Calu3 (cell line): ENCODE results near the gene RGS5. TPM values are rescaled to one million over a fixed set of nuclear protein-coding genes. Genes with fewer than 3 reads are reported as not detected.

Experiments used
- BruUV-seq: library from RNA; stranded (reverse); fragments of 400-500 nt; replicated peaks from 2 replicates; lab custom pipeline; 2021; lab: Mats Ljungman, UMichigan
- CTCF ChIA-PET: fragments of 300-600 bp; sonication (Branson Sonifier 250); formaldehyde crosslinking; loops from one replicate; lab custom pipeline; 2022; ENCODE audit warnings: antibody characterized with exemption; lab: Charles Lee
- DNase-seq: peaks from one replicate; pipeline ENCODE4 v3.0.0; 2022
- H3K27ac Mint-ChIP-seq: one replicate; pipeline ENCODE4 v1.8.0; 2022; ENCODE audit warnings: mixed read lengths; ENCODE audit not compliant: unreplicated experiment
- H3K27me3 Mint-ChIP-seq: one replicate; pipeline ENCODE4 v1.8.0; 2022; ENCODE audit warnings: mixed read lengths; ENCODE audit not compliant: unreplicated experiment
- H3K36me3 Mint-ChIP-seq: one replicate; pipeline ENCODE4 v1.8.0; 2022; ENCODE audit warnings: mild to moderate bottlenecking, moderate library complexity, mixed read lengths; ENCODE audit not compliant: insufficient read depth, unreplicated experiment
- H3K4me1 Mint-ChIP-seq: one replicate; pipeline ENCODE4 v1.8.0; 2022; ENCODE audit warnings: mild to moderate bottlenecking, low read depth, mixed read lengths; ENCODE audit not compliant: unreplicated experiment
- H3K4me3 Mint-ChIP-seq: one replicate; pipeline ENCODE4 v1.8.0; 2022; ENCODE audit warnings: mild to moderate bottlenecking, low read depth, moderate library complexity, mixed read lengths; ENCODE audit not compliant: unreplicated experiment
- H3K9me3 Mint-ChIP-seq: one replicate; pipeline ENCODE4 v1.8.0; 2022; ENCODE audit warnings: low read depth, mixed read lengths; ENCODE audit not compliant: unreplicated experiment
- intact Hi-C: fragments of 100-400 bp; cut with micrococcal nuclease; formaldehyde crosslinking; loops from one replicate; pipeline ENCODE4 v1.10.0; 2022; ENCODE audit not compliant: unreplicated experiment
- total RNA-seq: library from RNA; stranded (reverse); gene quantifications from 2 replicates; pipeline ENCODE4 v1.2.3, GENCODE V29; 2022
- TF ChIP-seq, protein P1 (sequence below): fragments of 200-600 bp; IDR thresholded peaks from one replicate; pipeline ENCODE4 v1.8.0; 2022; ENCODE audit warnings: antibody characterized with exemption; ENCODE audit not compliant: unreplicated experiment

Gene RGS5
- total RNA-seq, 1 experiment from 2014 or later: 1.9 TPM

DNA sequence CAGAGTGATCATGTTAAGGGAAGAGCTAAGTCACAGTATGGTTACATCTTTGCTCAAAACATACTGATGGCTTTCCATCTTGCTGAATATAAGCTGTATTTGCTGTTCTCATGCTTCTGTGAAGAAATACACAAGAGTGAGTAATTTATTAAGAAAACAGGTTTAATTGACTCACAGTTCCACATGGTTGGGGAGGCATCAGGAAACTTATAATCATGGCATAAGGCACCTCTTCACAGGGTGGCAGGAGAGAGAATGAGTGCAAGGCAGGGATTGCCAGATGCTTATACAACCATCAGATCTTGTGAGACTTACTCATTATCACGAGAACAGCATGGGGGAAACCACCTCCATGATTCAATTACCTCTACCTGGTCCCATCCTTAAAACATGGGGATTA is 24.4 kb upstream of the RGS5 start:
- TF ChIP-seq, protein P1, sequence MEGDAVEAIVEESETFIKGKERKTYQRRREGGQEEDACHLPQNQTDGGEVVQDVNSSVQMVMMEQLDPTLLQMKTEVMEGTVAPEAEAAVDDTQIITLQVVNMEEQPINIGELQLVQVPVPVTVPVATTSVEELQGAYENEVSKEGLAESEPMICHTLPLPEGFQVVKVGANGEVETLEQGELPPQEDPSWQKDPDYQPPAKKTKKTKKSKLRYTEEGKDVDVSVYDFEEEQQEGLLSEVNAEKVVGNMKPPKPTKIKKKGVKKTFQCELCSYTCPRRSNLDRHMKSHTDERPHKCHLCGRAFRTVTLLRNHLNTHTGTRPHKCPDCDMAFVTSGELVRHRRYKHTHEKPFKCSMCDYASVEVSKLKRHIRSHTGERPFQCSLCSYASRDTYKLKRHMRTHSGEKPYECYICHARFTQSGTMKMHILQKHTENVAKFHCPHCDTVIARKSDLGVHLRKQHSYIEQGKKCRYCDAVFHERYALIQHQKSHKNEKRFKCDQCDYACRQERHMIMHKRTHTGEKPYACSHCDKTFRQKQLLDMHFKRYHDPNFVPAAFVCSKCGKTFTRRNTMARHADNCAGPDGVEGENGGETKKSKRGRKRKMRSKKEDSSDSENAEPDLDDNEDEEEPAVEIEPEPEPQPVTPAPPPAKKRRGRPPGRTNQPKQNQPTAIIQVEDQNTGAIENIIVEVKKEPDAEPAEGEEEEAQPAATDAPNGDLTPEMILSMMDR: no peak
- Mint-ChIP-seq H3K36me3 (no peaks in the 10 kb centered on the region), H3K4me3 (no peak overlapping the region), H3K27me3 (no peaks in the 10 kb centered on the region), H3K27ac (no peak overlapping the region), H3K9me3 (peaks cover 5% of the 10 kb centered on the region), H3K4me1 (no peaks in the 10 kb centered on the region)
- no peak for DNase-seq
- BruUV-seq: no TSS peak
- CTCF ChIA-PET: no interaction called here
- intact Hi-C loops: no loop called here

GRCh38 chr1:163213626-163214025 is 10.9 kb upstream of the RGS5 start:
- Mint-ChIP-seq H3K27me3 (no peaks in the 10 kb centered on the region), H3K27ac (no peak overlapping the region), H3K9me3 (no peaks in the 10 kb centered on the region), H3K36me3 (no peaks in the 10 kb centered on the region), H3K4me3 (no peak overlapping the region), H3K4me1 (no peaks in the 10 kb centered on the region)
- CTCF ChIA-PET: no interaction called here
- intact Hi-C loops: no loop called here
- no TSS peak for BruUV-seq
- DNase-seq: no peak
- TF ChIP-seq, protein P1: no peak

- Mint-ChIP-seq H3K27ac (no peak overlapping the region), H3K4me3 (no peak overlapping the region), H3K4me1 (no peaks in the 10 kb centered on the region), H3K36me3 (no peaks in the 10 kb centered on the region), H3K27me3 (no peaks in the 10 kb centered on the region), H3K9me3 (no peaks in the 10 kb centered on the region)
- DNase-seq: no peak
- CTCF ChIA-PET: no interaction called here
- TF ChIP-seq, protein P1: no peak
- no TSS peak for BruUV-seq
- intact Hi-C loops: no loop called here
Observed at GRCh38 chr1:163211667-163212066, 9.0 kb upstream of the RGS5 start.

GRCh38 chr1:163205513-163205912 is 2.8 kb upstream of the RGS5 start:
- Mint-ChIP-seq H3K9me3 (no peaks in the 10 kb centered on the region), H3K4me1 (no peaks in the 10 kb centered on the region), H3K4me3 (no peak overlapping the region), H3K36me3 (no peaks in the 10 kb centered on the region), H3K27me3 (no peaks in the 10 kb centered on the region), H3K27ac (no peak overlapping the region)
- intact Hi-C loops: no loop called here
- CTCF ChIA-PET: no interaction called here
- DNase-seq: no peak
- TF ChIP-seq, protein P1: no peak
- BruUV-seq: no TSS peak
